NOMO-1 treated with dmso at 0.1 percent for 144 hours (cell line): ENCODE data around the gene CPA3.

ENCODE experiments used
- DNase-seq: peaks from one replicate; lab custom pipeline; 2025; ENCODE audit not compliant: unreplicated experiment; lab: John Stamatoyannopoulos, UW

CPA3 gene, protein sequence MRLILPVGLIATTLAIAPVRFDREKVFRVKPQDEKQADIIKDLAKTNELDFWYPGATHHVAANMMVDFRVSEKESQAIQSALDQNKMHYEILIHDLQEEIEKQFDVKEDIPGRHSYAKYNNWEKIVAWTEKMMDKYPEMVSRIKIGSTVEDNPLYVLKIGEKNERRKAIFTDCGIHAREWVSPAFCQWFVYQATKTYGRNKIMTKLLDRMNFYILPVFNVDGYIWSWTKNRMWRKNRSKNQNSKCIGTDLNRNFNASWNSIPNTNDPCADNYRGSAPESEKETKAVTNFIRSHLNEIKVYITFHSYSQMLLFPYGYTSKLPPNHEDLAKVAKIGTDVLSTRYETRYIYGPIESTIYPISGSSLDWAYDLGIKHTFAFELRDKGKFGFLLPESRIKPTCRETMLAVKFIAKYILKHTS

DNA sequence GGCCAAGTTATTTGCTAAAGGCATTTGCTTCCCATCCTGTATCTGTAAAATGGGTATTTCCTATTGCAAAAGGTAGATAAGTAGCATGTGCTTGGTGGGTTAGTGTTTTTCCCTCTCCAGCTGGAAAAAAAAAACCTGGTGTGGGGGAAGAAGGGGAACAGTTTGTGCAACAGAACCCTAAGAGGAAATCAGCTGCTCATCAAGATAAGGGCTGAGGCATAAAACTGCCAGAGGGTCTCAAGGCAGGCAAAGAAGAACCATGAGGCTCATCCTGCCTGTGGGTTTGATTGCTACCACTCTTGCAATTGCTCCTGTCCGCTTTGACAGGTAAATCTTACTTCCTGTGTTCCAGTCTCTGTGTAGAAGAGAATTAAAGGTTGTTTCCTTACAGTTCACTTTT lies at the start of gene CPA3:
TSS of gene CPA3 (plus strand) at position 248 of the 400 bp plus-strand sequence. CDS start at position 260, 12 bp downstream.
- DNase-seq = no peak

DNA sequence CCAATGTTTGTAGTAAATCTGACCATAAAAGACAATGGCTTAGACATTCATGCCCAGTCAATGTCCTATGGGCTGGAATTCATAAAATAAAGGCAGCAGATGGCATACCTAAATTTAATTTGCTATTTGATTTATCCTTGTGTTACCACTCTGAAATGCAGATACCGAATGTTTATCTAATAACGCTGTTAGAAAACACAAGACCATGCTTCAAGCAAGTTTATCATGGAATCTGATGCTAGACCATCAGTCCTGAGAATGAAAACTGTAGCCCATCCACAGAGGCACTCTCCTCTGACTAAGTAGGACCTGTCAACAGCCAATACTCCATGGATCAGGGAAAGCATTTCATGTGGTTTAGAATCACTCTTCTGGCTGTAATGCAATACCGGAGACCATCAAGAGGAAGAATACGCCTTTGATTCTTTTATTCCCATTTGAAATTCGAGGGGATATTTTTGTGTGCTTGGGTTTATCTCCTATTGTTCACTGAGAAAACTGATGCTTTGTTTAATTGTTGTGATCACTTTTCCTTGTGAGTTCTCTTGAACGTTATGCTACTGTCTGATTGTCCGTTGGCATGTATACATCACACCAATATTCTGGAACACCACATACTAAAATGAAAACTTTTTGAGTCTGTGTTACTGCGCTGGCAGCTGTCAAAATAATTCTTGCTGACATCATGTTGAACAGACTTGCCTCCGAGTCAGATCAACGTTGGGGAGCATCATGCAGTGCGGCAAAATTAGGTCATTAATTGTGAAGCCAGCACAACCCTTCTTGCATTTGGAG lies 49.6 kb upstream of the CPA3 start:
- no peak for DNase-seq

DNA sequence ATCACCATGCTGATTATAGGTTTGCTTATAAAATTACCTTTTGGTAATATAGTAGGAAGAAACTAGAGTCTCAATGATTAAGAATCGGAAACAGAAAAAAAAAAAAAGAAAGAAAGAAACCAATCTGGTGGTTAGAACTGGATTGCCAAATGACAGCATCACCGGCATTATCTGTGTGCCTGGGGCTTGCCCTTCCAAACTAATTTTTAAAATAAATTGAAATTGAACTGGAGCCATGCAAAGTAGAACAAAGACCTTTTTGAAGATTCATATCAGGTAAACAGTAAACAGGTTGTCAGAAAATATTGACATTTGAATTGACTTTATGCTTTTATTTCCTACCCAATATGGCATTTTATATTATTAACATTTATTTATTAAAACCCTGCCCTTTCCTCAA lies 48.7 kb upstream of the CPA3 start:
- no peak for DNase-seq

DNA sequence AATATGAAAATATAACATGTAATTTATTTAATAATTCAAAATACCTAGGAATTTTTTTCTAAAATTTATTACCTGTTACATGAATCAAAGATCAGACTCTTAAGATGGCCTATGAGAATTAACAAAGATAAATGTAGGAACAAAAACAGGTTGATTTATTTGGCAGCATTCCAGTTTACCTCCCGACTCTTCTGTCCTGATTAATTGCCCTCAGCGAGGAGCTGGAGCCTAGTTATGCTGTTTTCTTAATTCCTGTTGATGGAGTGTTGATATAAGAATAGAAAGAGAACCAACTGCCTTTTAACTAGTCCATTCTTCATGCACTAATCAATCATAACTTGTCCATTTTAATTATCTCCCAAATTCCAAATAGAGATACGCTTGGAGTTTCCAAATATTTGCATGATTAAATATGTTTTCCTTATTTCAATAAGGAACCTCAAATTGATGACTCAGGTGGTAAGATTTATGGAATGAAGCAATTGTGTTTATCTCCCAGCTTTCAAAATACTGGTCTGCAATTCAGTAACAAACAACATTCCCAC lies 48.0 kb upstream of the CPA3 start:
- DNase-seq = no peak

DNA sequence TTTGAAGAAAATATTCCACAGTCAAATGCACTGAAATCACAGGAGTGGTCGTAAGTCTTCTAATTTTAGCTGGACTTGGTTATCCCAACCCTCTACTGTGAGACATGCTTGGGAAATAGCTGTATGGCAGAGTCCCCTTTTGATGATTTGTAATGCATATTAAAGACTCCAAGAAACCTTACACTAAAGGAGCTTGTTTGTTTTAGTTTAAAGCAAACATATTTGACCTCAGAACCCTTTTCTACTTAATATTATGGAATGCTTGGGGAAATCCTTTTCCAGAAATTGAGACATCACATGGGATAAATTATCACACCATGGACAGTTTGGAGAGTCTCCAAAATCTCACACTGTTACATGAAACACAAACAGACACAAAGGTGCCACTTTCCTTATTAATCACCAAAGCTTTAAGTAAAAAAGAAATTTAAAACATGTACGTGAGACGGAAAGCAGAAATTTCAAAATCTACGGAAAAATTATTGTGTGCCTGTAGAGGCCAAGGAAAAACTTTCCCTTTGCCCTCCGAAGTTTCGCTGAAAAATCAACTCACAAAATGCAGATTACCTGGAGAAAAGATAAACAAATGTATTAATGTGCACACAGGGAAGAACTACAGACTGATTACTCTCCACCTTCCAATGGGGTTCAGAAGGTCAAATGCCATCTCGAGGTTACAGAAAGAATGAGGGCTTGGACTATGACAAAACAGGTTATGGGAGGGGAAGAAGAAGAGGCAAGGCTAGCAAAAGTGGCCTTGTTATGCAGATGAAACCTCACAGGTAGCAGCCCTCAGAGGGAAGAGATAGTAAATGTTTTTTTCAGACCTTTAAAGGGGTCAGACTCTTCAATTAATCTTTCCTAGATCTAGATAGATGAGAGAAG lies 44.5 kb upstream of the CPA3 start:
- no peak for DNase-seq

DNA sequence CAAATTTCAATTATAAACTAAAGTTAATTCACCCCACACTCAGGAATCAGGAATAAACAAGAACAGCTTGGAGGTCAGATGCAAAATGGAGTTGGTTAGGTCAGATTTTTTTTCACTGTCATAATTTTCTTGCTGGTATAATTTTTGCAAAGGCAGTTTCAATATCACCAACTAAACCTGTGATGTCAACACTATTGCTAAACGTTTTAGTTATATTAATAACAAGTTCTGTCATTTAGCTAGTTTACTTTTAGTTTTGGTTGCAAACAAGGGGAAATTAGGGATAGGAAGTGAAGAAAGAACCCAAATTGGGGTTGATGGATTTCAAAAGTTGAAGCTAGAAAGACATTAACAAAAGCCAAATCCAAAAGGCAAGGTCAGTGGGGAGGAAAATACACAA lies 42.1 kb upstream of the CPA3 start:
- DNase-seq = no peak

DNA sequence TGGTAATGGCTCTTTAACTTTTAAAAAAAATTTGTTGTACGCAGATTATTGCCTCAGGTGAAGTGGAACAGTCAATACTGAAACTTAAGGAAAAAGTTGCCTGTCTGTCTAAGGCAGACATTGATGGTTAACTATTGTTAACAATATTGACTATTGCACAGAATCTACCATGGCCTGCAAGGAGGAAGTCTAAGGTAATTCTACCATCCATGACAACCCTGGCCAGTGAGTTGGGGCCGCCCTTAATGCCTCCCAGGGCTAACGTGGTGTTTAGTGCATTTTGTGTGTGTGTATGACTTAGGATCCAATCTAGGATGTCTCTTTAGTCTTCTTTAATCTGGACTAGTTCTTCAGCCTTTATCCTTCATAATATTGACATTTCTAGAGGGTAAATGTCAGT lies 39.6 kb upstream of the CPA3 start:
- no peak for DNase-seq

DNA sequence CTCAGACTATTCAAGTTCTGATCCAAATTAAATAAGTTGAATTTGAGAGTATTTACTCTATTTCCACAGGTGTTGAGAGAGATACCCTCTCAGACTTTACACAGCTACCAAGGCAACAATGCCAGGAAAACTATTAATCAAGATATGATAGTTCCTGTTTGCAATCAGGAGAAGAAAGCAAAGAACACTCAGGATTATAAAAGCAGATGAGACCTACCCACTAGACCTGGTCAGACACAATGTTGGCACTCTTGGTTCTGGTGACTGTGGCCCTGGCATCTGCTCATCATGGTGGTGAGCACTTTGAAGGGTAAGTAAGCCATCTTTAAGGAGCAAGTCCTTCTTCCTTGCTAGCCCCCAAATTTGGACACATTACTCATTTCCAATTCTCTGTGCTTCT lies 37.5 kb upstream of the CPA3 start, which contains the start of gene CPB1:
TSS of gene CPB1 (plus strand) at position 227 of the 400 bp plus-strand sequence. CDS start at position 240, 13 bp downstream.
- no peak for DNase-seq

DNA sequence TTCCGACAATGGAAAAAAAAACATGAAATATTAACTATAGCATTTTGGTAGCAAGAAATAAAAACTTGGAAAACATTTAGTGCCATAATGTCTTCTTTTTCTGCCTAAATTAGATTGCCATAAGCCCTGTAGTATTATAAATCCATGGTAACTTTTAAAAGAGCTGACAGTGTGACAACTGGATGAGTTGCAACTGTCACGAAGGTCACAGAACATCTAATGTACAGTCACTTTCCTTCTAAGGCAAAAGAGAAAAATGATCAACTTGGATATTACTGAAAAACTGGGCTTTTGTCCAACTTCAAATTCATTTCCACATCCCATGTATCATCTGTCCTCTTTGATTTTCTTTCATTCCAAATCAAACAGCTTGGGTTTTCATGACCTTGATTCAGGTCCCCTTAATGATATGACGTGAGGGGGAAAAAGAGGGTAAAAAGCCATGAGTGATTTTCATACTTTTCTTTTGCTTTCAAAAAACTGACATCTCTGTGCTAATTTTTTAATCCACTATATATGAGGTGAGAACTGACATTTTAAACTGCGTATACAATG lies 36.9 kb upstream of the CPA3 start:
- DNase-seq = no peak

DNA sequence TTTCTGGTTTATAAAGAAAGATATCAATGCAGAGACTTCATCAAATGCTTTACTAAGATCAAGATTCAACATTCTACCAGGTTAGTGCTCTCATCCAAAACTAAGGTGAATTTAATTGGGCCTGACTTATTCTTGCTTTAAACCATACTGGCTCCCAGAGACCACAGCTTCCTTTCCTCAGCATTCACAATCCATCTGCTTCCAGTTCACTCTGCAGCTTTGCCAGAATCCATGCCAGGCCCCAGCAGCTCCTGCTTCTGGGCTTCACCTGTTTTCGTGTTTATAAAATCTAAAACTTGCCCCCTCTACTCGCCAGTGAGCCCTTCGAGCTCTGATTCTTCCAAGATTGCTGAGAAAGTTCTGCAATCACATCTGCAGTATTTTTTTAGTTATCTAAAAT lies 35.2 kb upstream of the CPA3 start:
- no peak for DNase-seq

DNA sequence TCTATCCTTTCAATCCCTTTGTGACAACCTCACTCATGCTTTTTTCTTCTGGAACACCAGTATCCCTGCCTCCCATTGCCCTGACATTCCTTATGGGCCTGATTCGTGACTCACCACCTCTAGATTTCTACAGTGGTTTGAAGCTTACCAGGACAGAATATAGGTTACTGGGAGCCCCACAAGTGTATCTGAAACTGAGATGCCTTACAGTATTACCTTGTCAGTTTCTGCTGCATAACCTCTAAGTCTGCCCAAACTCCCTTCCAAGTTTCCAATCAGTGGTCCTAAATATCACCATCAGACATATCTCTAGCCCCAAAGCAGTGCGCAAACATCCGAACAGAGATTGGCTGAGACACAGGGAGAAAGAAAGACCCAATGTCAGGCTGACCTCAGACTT lies 31.9 kb upstream of the CPA3 start:
- DNase-seq = no peak

DNA sequence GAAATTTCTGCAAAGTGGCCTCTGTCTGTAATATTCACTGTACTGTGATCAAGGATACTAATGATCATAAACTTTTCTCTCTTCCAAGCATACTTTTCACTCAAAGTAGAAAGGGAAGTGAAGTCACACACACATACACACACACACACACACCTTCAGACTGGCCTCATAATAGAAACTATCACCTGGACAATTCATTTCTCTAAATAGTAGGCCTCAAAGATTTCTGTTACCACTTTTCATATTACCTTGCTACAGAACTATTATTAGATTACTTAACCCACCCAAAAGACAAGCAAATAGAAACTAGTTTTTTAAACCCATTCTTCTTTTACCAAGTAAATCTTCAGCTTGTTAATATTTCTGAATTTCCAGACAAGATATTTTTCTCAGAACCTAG lies 25.3 kb upstream of the CPA3 start:
- no peak for DNase-seq

DNA sequence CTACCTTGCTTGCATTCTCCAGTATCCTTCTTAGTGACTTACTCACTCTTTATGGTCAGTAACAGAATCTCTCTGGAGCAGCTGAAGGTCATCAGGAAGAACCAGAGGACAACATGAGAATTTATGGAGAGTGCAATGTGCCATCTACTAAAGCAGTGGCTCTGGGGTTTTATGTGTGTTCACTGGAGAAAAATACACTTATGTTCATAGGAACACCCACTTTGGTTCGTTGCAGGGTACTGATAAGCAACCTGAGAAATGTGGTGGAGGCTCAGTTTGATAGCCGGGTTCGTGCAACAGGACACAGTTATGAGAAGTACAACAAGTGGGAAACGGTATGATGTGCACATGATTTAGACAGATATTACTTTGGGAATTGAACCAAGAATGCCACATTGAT lies 24.6 kb upstream of the CPA3 start:
- DNase-seq = no peak

DNA sequence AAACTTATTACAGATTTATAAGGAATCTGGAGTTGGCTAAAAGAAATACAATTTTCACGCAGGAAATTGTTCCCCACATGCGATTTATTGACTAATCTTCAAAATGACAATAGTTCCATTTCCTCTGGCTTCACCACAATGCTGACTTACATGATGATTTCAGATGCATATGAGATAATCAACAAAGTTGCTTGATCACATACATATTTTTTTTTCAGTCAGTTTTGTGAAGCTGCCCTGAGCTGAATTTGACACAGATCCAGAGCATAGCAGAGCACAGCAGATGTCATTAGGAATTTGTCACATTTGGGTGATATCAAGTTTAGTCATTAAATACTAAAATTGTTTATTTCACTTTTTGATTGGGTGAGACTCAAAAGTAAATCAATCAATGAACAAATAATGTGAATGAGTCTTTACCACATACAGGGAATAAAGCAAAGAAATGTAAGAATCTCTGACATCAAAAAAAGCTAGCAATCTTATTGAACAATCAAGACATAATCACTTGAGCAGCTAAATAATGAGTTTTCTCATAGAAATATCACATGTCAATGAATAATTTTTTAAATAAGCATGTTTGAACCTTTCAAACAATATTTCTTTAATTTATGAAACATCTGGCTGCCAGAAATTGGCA lies 19.2 kb upstream of the CPA3 start:
- DNase-seq = no peak

DNA sequence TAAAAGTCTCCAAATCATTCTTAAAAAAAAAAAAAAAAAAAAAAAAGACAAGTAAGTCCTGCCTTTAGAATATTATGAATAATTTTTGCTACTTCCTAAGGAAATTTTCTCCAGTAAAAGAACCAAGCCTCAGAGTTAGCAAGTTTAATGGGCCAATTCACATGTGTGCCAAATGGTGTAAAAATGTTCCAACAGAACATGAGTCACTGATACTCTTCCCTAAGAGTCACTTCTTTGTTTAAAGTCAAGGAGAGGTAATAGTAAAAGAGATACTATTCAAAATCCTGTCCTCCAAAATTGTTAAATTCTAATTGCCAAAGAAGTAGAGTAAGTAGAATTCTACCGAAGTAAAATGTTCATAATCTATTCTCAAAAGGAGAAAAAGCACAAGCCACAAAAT lies 17.7 kb upstream of the CPA3 start:
- no peak for DNase-seq

DNA sequence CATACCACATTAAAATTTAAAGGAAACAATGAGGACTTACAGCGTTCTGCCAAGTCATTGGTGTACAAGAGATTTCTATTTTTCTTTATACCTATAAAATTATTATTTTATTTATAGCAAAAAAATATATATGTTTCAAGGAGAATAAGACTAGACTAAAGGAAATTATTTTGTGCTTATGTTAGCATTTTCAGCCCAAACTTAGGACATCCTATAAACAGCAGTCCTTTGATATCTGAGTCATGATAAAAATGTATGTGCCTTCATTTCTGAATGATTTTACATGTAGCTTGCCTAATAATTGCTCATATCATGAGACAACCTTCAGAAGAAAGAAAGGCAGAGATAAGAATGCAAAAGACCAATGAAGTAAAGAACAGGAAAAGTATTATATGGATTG lies 16.7 kb upstream of the CPA3 start:
- no peak for DNase-seq

DNA sequence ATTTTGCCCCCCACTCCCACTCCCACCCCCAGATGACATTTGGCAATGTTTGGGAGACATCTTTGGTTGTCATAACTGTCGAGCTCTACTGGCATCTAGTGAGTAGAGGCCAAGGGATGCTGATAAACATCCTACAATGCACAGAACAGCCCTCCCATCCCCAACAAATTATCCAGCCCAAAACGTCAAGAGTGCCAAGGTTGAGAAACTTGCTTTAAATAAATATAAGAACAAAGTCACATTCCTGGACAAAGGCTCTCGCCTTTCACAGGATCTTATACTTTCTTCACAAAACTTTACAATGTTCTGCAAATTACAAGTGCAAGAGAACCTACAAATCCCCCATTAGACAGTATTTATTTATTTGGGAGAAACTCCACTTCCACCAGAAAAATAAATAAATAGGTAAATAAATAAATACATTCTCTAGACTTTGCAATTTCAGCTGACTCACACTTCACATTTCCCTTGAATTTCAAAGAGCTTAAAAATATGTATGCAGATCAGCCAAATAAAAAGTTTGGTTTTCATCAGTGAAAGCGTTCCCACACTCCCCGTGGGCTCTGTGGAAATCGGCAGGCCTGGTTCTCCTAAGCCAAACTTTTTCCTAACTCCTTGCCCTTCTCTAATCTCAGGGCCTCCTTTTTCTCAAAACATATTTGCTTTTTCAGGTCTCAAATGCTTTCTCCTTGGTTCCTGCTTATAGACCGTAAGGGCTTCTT lies 12.7 kb upstream of the CPA3 start:
- no peak for DNase-seq

DNA sequence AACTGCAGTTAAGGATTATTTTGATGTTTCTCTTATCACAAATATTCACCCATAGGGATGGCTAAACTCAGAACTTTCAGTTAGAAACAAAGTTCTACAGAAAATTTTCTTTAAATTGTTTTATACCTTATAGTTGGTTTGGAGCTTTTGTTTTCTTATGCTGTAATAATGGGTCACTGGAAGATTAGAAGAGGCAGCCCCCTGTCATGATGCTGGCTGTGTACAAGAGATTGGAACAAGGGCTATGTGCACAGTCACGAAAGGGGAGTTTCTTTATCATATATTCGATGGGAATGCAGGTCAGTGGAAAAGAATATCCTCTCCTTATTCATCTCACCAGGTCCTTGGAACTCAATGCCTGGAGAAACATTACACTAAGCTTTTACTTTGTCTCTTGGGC lies 12.0 kb upstream of the CPA3 start:
- no peak for DNase-seq

DNA sequence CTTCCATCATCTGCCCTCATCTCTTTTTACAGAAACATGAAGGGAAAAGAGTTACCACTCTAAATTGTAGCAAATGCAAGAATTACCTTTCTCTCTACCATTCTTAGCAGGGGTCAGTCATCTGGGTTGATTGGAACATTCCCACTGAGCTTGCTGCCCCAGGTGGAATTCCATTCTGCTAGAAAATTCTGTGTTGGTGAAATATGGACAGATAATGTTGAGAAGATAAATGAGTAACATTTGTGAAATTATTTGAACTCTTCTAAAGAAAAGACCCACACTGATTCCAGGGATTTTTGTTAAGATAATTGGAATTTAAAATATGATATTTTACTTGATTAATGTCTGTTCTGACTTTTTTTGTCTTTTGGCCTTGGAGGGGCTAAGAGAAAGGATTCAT lies 11.0 kb upstream of the CPA3 start:
- no peak for DNase-seq

DNA sequence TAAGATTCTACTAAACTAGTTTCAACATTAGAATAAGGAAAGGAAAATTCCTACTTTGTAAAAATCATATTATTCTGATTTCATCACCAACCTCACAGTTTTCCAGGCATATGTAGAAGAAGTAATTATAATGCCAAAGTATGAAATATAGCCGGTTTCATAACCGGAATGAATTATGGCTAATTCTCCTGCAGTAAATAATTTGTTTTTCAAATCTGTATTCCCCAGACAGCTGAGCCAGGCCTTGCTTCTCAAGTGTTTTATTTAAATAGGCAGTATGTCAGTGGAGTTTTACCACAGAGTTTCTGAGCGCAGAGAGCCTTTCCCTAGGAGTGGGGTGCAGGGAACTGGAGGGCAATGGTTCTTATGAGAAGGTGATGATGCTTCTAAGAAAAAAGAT lies 8.7 kb upstream of the CPA3 start:
- DNase-seq = no peak
